Cardiac muscle cell (in vitro differentiated cells and primary cell): Measurements from ENCODE around the gene ATP6V0C. TPM values are rescaled to one million over a fixed set of nuclear protein-coding genes. Genes with fewer than 3 reads are reported as not detected.
"Not testable (repeated sequence)": the region's sequence is repeated elsewhere in the genome, so short reads cannot be mapped to it uniquely, and the experiment has no call there.

Experiments
- DNase-seq, 2 donors: peaks; one replicate each; pipeline versions ENCODE4 v3.0.0 to v3.0.0-alpha.2; 2010 to 2017; ENCODE audit warnings: low read depth in 1 of 2, low spot score in 1 of 2
- H3K27ac ChIP-seq: fragments of 200-600 bp; sonication (generic); 2 replicates; pipeline ENCODE4 v1.5.1; 2016
- H3K27me3 ChIP-seq: fragments of 200-600 bp; sonication (generic); 2 replicates; pipeline ENCODE4 v1.6.0; 2016; ENCODE audit warnings: control low read depth
- H3K36me3 ChIP-seq: fragments of 200-600 bp; sonication (generic); 2 replicates; pipeline ENCODE4 v1.5.1; 2016; ENCODE audit warnings: control low read depth
- H3K4me1 ChIP-seq: fragments of 200-600 bp; sonication (generic); 2 replicates; pipeline ENCODE4 v1.8.1; 2017; ENCODE audit warnings: low read depth, mild to moderate bottlenecking, mixed run types
- H3K4me3 ChIP-seq: fragments of 200-600 bp; sonication (generic); 2 replicates; pipeline ENCODE4 v1.5.1; 2016; ENCODE audit warnings: mild to moderate bottlenecking
- H3K9me3 ChIP-seq: fragments of 200-600 bp; sonication (generic); 2 replicates; pipeline ENCODE4 v1.5.1; 2017; ENCODE audit warnings: low read depth, mild to moderate bottlenecking, control low read depth
- CTCF ChIP-seq: IDR thresholded peaks from 2 replicates; pipeline ENCODE4 v1.5.1; 2012; ENCODE audit warnings: low read depth, mild to moderate bottlenecking, low read length
- polyA plus RNA-seq: library from polyadenylated mRNA; unstranded; fragments of >200 nt; fragmentation: Nextera tagmentation; extraction: Ambion mirVana; gene quantifications from 2 replicates; pipeline ENCODE4 v1.2.1, GENCODE V29; 2016
- total RNA-seq: library from RNA; depleted of rRNA; stranded (reverse); fragments of >200 nt; gene quantifications from 2 replicates; pipeline ENCODE4 v1.2.3, GENCODE V29; 2016

The ATP6V0C gene
- total and polyA plus RNA-seq, 2 experiments from 2014 or later: 92.4 to 281 TPM

DNA sequence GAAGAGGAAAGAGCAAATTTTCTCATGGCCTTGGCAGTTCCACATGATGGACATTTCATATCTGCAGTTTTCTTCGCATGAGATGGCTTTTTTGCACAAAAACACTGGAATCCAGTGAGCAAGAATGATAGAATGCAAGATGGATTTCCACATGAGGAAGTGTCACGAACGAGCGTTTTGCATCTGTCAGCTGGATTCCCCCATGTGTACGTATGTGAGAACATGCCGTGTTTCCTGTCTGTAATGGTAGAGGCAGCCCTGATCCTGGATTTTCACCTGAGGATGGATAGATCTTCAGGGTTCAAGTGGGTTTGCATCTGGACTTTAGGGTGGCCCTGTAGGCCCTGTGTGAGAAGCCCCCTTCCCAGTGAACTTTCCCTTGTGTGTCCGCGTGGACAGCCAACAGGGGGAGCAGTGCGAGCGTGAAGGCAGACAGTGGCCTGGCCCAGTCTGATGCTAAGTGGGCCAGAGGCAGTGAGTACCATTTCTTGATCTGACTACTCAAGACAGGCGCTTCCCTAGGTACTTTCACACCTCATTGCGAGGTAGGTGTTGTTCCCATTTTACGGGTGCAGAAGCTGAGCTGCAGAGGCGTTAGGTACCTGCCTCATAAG is 26.2 kb downstream of the ATP6V0C start:
- not testable (repeated sequence) for H3K27ac ChIP-seq

GRCh38 chr16:2540912-2541311 is 27.2 kb downstream of the ATP6V0C start:
- not testable (repeated sequence) for H3K9me3 ChIP-seq, DNase-seq, H3K27me3 ChIP-seq, H3K27ac ChIP-seq, H3K36me3 ChIP-seq, H3K4me3 ChIP-seq
- H3K4me1 ChIP-seq: peaks cover 12% of the 10 kb centered on the region

More for the DNA sequence above, 26.2 kb downstream of the ATP6V0C start:
- peaks cover 12% of the 10 kb centered on the region for H3K4me1 ChIP-seq
- not testable (repeated sequence) for H3K36me3 ChIP-seq, H3K9me3 ChIP-seq, H3K27me3 ChIP-seq, H3K4me3 ChIP-seq
- TF ChIP-seq CTCF: peak; percentile 41
- peak in 1 of 2 donors; percentile 40 for DNase-seq

DNA sequence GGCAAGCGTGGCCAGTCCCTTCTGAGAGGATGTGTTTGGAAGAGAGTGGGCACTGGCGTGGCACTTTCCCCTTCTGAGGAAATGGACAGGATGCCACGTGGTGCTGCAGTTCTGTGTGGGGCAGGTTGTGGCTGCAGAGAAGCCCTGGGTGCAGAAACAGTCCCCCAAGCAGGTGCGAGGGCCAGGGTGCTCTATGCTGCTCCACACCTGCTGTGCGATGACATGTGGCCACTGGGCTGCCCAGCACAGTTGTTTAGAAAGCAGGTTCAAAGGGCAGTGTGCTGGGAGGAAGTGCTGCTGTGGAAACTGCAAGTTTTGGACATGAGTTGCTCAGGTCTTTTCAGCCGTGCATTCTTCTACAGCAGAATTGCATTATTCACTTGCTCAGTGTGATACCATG is 27.7 kb downstream of the ATP6V0C start:
- not testable (repeated sequence) for H3K9me3 ChIP-seq, H3K27me3 ChIP-seq, H3K36me3 ChIP-seq, DNase-seq, H3K27ac ChIP-seq, H3K4me3 ChIP-seq
- peaks cover 12% of the 10 kb centered on the region for H3K4me1 ChIP-seq

GRCh38 chr16:2543771-2544170 is 30.0 kb downstream of the ATP6V0C start:
- not testable (repeated sequence) for H3K27me3 ChIP-seq, H3K27ac ChIP-seq, H3K4me1 ChIP-seq, H3K36me3 ChIP-seq, H3K4me3 ChIP-seq, H3K9me3 ChIP-seq, DNase-seq

- not testable (repeated sequence) for H3K9me3 ChIP-seq, H3K27me3 ChIP-seq, H3K36me3 ChIP-seq
These were observed 36.6 kb downstream of the ATP6V0C start for GRCh38 chr16:2550283-2550878.

DNA sequence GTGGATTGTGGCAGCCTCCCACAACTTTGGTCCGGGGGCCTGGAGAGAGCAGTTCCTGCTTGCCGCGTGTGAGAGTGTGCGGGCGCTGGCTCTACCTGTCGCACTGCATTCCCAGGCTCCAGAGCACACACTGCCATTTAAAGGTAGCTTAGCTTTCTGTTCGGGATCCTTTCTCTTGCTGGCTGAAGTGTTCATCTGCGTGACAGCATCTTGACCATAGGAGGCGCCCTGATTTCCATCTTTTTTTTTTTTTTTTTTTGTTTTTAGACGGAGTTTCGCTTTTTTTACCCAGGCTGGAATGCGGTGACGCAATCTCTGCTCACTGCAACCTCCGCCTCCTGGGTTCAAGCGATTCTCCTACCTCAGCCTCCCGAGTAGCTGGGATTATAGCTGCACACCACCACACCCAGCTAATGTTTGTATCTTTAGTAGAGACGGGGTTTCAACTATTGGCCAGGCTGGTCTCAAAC is 37.7 kb downstream of the ATP6V0C start:
- peak in 1 of 2 donors; percentile 43 for DNase-seq
- H3K4me1 ChIP-seq, H3K4me3 ChIP-seq, H3K9me3 ChIP-seq, H3K27me3 ChIP-seq, H3K36me3 ChIP-seq, H3K27ac ChIP-seq: not testable (repeated sequence)
- peak; percentile 6 for TF ChIP-seq CTCF

More at GRCh38 chr16:2550283-2550878, 36.6 kb downstream of the ATP6V0C start:
- H3K4me3 ChIP-seq, H3K4me1 ChIP-seq, H3K27ac ChIP-seq, DNase-seq: not testable (repeated sequence)

- not testable (repeated sequence) for H3K27me3 ChIP-seq, H3K4me1 ChIP-seq, H3K27ac ChIP-seq, H3K4me3 ChIP-seq, DNase-seq, H3K36me3 ChIP-seq, H3K9me3 ChIP-seq
These were observed 41.1 kb downstream of the ATP6V0C start for GRCh38 chr16:2554709-2555425.

- not testable (repeated sequence) for H3K27me3 ChIP-seq, H3K4me1 ChIP-seq, DNase-seq
These were observed 43.4 kb downstream of the ATP6V0C start for GRCh38 chr16:2557150-2557549.

DNA sequence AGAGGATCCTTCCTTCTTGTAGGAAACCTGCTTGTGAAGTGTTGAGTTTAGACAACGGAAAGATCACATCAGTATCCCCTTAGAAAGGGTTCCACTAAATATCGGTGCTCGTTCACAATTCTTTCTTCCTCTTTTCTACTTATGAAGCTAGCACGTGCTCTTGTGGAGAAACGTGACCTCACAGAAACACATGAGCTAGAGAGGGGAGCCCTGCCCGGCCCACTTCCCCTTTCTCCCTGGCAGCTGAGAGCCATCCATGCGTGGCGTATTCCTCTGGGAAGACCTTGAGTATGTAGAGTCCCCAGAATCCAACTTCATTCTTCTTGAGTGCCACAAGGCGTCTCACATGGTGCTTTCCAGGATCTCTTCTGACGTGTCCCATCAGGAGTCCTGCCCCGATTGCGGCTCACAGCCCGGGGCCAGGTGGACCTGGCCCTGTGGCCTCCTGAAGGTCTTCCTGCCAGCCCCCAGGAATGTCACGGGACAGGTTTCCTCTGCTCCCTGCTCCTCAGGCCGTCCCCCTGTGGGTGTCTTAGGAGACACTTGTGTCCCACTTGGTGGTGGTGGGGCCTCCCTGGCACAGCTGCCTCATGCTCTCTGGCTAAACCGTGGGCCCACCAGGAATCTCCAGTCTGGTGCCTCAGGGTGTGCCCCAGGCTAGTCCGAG is 46.5 kb downstream of the ATP6V0C start:
- H3K9me3 ChIP-seq, H3K4me3 ChIP-seq, H3K27ac ChIP-seq, H3K4me1 ChIP-seq, H3K27me3 ChIP-seq, H3K36me3 ChIP-seq, DNase-seq: not testable (repeated sequence)

More at GRCh38 chr16:2557150-2557549, 43.4 kb downstream of the ATP6V0C start:
- not testable (repeated sequence) for H3K9me3 ChIP-seq, H3K4me3 ChIP-seq, H3K27ac ChIP-seq, H3K36me3 ChIP-seq
